IPS-20b (cell line): ENCODE measurements around the gene CPA2.
"Not testable (repeated sequence)": the region's sequence is repeated elsewhere in the genome, so short reads cannot be mapped to it uniquely, and the experiment has no call there.

Source experiments
- H3K27ac ChIP-seq: one replicate; pipeline ENCODE4 v1.5.1; 2013; ENCODE audit warnings: low read length
- H3K27me3 ChIP-seq: 2 replicates; pipeline ENCODE4 v1.6.1; 2013; ENCODE audit warnings: mild to moderate bottlenecking, low read length, inconsistent platforms; ENCODE audit not compliant: insufficient read depth
- H3K36me3 ChIP-seq: 2 replicates; pipeline ENCODE4 v1.6.1; 2013; ENCODE audit warnings: low read depth, mild to moderate bottlenecking, inconsistent platforms, low read length, moderate library complexity; ENCODE audit not compliant: insufficient read depth
- H3K4me1 ChIP-seq: 2 replicates; pipeline ENCODE4 v1.6.1; 2013; ENCODE audit warnings: mild to moderate bottlenecking, control low read depth, inconsistent platforms, low read length, moderate library complexity; ENCODE audit not compliant: insufficient read depth
- H3K4me3 ChIP-seq: 2 replicates; pipeline ENCODE4 v1.5.1; 2013; ENCODE audit warnings: mild to moderate bottlenecking, low read length, inconsistent platforms
- H3K9ac ChIP-seq: 2 replicates; pipeline ENCODE4 v1.6.1; 2013; ENCODE audit warnings: low read depth, mild to moderate bottlenecking, inconsistent platforms, low read length, moderate library complexity
- H3K9me3 ChIP-seq: 2 replicates; pipeline ENCODE4 v1.6.1; 2013; ENCODE audit warnings: mild to moderate bottlenecking, low read depth, low read length, inconsistent platforms; ENCODE audit not compliant: insufficient read depth

The CPA2 gene

DNA sequence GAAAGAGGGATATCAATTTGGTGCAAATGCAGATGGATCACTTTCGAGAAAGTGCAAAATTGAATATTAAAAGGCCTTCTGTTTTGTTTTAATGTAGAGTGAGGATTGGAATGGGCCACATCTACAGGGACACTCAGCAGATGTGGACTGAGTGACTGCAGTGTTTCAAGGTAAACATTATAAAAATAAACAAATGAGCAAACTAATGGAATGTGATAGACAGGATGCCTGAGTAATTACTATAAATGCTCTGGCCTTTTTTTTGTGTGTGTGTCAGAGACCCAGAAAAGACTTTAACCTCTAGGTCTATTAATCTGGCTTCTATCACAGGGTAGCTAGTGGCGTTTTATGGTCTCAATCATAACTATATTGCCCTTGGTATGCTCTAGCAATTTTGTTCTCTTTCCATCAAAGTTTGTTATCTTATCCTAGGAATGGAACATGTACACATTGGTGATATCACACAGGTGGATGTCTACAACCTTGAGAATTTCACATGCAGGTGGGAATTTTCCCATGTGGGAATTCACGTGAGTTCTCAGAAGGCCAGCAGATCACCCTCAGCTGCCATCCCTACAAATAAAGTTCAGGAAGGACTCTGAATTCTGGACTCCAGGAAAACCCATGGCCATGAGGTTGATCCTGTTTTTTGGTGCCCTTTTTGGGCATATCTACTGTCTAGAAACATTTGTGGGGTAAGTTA lies at the start of gene CPA2:
CPA2 (plus strand) TSS at position 606 of the 703 bp plus-strand sequence; CDS start at position 625, 19 bp downstream.
- Histone ChIP-seq H3K4me3 (no peak within 1 kb of the TSS), H3K27ac (no peak within 1 kb of the TSS), H3K9ac (no peak within 1 kb of the TSS), H3K9me3 (no peaks in the 10 kb centered on the region), H3K36me3 (no peaks in the 10 kb centered on the region), H3K4me1 (peaks cover 6% of the 10 kb centered on the region), H3K27me3 (no peaks in the 10 kb centered on the region)

GRCh38 chr7:130218806-130219620 lies 47.6 kb upstream of the CPA2 start:
- Histone ChIP-seq H3K4me3 (no peak overlapping the region), H3K9me3 (no peaks in the 10 kb centered on the region), H3K9ac (no peak overlapping the region), H3K27me3 (no peaks in the 10 kb centered on the region), H3K4me1 (no peaks in the 10 kb centered on the region), H3K36me3 (no peaks in the 10 kb centered on the region), H3K27ac (no peak overlapping the region)

DNA sequence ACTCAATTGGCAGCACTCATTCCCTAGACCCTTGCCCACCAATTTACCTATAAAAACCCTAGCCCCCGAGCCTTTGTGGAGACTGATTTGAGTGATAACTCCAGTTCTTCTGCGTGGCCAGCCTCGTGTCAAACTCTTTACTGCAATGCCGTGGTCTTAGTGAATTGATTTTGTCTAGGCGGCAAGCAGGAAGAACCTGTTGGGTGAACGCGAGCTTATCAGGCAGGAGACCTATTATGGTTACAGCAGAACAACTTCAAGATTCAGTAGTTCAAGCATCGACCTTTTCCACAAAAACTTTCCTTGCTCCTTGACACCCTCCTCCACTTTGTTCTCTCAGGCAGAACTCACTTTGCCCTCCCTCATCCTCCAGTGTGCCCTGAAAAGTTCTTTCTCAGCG lies 46.8 kb upstream of the CPA2 start:
- no peak overlapping the region for H3K4me3 ChIP-seq
- H3K36me3 ChIP-seq: no peaks in the 10 kb centered on the region
- no peak overlapping the region for H3K27ac ChIP-seq
- H3K9ac ChIP-seq: no peak overlapping the region
- no peaks in the 10 kb centered on the region for H3K27me3 ChIP-seq
- no peaks in the 10 kb centered on the region for H3K4me1 ChIP-seq
- no peaks in the 10 kb centered on the region for H3K9me3 ChIP-seq

- no peak overlapping the region for H3K9ac ChIP-seq
- H3K36me3 ChIP-seq: no peaks in the 10 kb centered on the region
- H3K27me3 ChIP-seq: no peaks in the 10 kb centered on the region
- H3K4me3 ChIP-seq: no peak overlapping the region
- no peak overlapping the region for H3K27ac ChIP-seq
- H3K9me3 ChIP-seq: no peaks in the 10 kb centered on the region
- H3K4me1 ChIP-seq: no peaks in the 10 kb centered on the region
Measured at GRCh38 chr7:130221746-130222145, 44.9 kb upstream of the CPA2 start.

DNA sequence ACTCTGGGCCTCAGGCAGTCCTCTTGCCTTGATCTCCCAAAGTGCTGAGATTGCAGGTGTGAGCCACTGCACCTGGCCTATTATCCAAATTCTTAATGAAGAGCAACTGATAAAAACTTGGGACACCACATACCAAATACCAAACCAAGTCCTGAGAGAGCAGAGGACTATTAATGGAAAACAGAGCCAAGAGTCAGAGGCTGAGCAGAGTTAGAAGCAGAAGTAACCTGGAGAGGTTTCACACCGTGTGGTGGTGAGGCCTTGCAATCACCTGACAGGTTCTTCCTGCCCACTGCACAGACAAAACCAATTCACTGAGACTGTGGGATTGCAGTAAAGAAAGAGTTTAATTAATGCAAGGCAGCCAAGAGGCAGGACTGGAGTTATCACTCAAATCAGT lies 43.0 kb upstream of the CPA2 start:
- no peaks in the 10 kb centered on the region for H3K36me3 ChIP-seq
- H3K27me3 ChIP-seq: no peaks in the 10 kb centered on the region
- peaks cover 5% of the 10 kb centered on the region; the same call in 1 of the 2 replicates for H3K4me1 ChIP-seq
- no peak overlapping the region for H3K4me3 ChIP-seq
- no peaks in the 10 kb centered on the region for H3K9me3 ChIP-seq
- no peak overlapping the region for H3K9ac ChIP-seq
- no peak overlapping the region for H3K27ac ChIP-seq

DNA sequence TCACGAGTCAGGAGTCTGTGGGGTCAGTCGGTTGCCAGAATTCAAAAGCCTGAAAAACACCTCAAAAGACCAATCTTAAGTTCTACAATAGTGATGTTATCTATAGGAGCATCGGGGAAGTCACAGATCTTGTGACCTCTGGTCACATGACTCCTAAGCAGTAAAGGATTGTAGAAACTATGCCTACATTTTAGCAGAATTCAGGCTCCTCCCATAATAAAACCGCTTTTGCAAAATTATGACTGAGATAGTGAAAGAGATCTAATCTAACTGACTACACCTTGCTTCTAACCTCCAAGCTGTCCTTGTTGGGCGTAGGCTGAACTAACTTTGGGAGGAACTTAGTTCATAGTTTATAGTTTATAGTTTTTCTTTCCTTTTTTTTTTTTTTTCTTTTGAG lies 42.5 kb upstream of the CPA2 start:
- H3K27me3 ChIP-seq: no peaks in the 10 kb centered on the region
- H3K4me3 ChIP-seq: no peak overlapping the region
- no peak overlapping the region for H3K27ac ChIP-seq
- peaks cover 5% of the 10 kb centered on the region; the same call in 1 of the 2 replicates for H3K4me1 ChIP-seq
- H3K9ac ChIP-seq: no peak overlapping the region
- no peaks in the 10 kb centered on the region for H3K9me3 ChIP-seq
- H3K36me3 ChIP-seq: no peaks in the 10 kb centered on the region

DNA sequence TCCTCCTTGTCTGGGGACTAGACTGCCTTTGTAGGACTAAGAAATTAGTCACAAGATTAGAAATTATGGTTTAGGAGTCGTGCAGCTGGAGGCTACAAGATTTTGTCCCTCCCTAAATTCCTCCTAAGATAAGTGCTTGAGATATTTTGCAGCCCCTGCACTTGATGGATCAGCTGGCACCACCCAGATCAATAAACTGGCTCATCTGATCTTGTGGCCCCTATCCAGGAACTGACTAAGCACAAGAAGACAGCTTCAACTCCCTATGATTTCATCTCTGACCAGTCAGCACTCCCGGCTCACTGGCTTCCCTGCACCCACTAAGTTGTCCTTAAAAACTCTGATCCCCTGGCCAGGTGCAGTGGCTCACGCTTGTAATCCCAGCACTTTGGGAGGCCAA lies 41.7 kb upstream of the CPA2 start:
- H3K9me3 ChIP-seq, H3K27me3 ChIP-seq, H3K9ac ChIP-seq, H3K4me1 ChIP-seq, H3K27ac ChIP-seq, H3K4me3 ChIP-seq, H3K36me3 ChIP-seq: not testable (repeated sequence)

- Histone ChIP-seq H3K4me1 (peaks cover 5% of the 10 kb centered on the region; the same call in 1 of the 2 replicates), H3K36me3 (no peaks in the 10 kb centered on the region), H3K27ac (no peak overlapping the region), H3K4me3 (no peak overlapping the region), H3K27me3 (no peaks in the 10 kb centered on the region), H3K9ac (no peak overlapping the region), H3K9me3 (no peaks in the 10 kb centered on the region)
Measured at GRCh38 chr7:130226333-130226732, 40.3 kb upstream of the CPA2 start.

DNA sequence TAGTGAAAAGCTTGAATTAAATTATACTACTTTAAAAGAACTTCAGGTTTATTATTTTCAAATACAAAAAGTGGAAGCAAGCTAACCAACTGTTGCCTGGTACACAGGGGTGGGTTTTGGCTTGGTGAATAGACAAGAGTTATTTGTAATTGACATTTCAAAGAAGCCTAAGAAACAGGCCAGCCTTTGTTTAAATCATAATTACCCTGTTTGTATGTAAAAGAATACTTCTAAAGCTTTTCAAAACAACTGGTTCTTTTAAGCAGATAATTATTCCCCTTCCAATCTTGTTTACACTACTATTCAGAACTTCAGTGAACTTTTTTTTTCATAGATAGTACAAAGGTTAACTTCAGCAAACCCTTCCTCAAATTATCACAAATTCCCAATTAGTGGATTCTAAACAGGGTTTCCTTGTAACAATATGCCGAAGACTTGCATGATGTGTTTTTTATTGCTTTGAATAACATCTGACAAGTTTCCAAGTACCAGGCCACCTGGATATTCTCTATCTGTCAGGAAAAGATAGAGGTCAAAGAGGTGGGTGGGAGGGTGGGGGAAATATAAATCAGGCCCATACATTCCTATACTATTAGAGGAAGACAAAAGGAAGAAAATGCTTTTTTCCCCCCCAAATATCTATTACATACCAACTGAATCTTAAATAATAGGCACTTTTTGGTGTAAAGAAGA lies 38.6 kb upstream of the CPA2 start:
- Histone ChIP-seq H3K36me3 (no peaks in the 10 kb centered on the region), H3K27me3 (no peaks in the 10 kb centered on the region), H3K4me1 (peaks cover 5% of the 10 kb centered on the region; the same call in 1 of the 2 replicates), H3K9ac (no peak overlapping the region; the same call in 1 of the 2 replicates), H3K27ac (no peak overlapping the region), H3K4me3 (peak overlapping the region; percentile 5; the same call in 1 of the 2 replicates), H3K9me3 (no peaks in the 10 kb centered on the region)

GRCh38 chr7:130228840-130229502 lies 37.7 kb upstream of the CPA2 start:
- Histone ChIP-seq H3K27me3 (no peaks in the 10 kb centered on the region), H3K36me3 (no peaks in the 10 kb centered on the region), H3K27ac (no peak overlapping the region), H3K9me3 (no peaks in the 10 kb centered on the region), H3K4me3 (no peak overlapping the region), H3K9ac (no peak overlapping the region), H3K4me1 (peaks cover 5% of the 10 kb centered on the region; the same call in 1 of the 2 replicates)

GRCh38 chr7:130229981-130230380 lies 36.7 kb upstream of the CPA2 start:
- not testable (repeated sequence) for H3K27ac ChIP-seq, H3K36me3 ChIP-seq, H3K4me3 ChIP-seq, H3K27me3 ChIP-seq, H3K4me1 ChIP-seq, H3K9me3 ChIP-seq, H3K9ac ChIP-seq
